Heart right ventricle (tissue), 16 donors: Measurements from ENCODE around the gene ZNF415. TPM values are rescaled to one million over a fixed set of nuclear protein-coding genes. Genes with fewer than 3 reads are reported as not detected.

Source experiments
- ATAC-seq, 8 donors: fragments of 200-7000 bp; cut with Tn5 transposase; one replicate each; pipeline ENCODE4 v1.9.1; 2020; ENCODE audit warnings: mild to moderate bottlenecking in 8 of 8, moderate library complexity in 8 of 8, moderate number of reproducible peaks in 1 of 8
- DNase-seq, 2 donors: peaks; one replicate each; pipeline ENCODE4 v3.0.0-alpha.2; 2020
- H3K27ac ChIP-seq, 10 donors: fragments of 200-600 bp; sonication (generic) in 2 of 10; one replicate each; pipeline versions ENCODE4 v1.5.0 to v1.8.0; 2020 to 2022; ENCODE audit warnings: mild to moderate bottlenecking in 3 of 10
- H3K27me3 ChIP-seq, 7 donors: fragments of 200-600 bp; one replicate each; pipeline ENCODE4 v1.8.0; 2021 to 2022; ENCODE audit warnings: mild to moderate bottlenecking in 2 of 7
- H3K36me3 ChIP-seq, 9 donors: fragments of 200-600 bp; sonication (generic) in 1 of 9; one replicate each; pipeline versions ENCODE4 v1.5.0 to v1.8.0; 2020 to 2022; ENCODE audit warnings: mild to moderate bottlenecking in 2 of 9
- H3K4me1 ChIP-seq, 9 donors: fragments of 200-600 bp; sonication (generic) in 1 of 9; one replicate each; pipeline versions ENCODE4 v1.5.0 to v1.8.0; 2020 to 2022; ENCODE audit warnings: mild to moderate bottlenecking in 4 of 9
- H3K4me3 ChIP-seq, 10 donors: fragments of 200-600 bp; sonication (generic) in 2 of 10; one replicate each; pipeline versions ENCODE4 v1.5.0 to v1.8.0; 2020 to 2022; ENCODE audit warnings: mild to moderate bottlenecking in 7 of 10, moderate library complexity in 2 of 10
- H3K9me3 ChIP-seq, 11 donors: fragments of 200-600 bp in 10 of 11; sonication (generic) in 2 of 11; one replicate each; pipeline versions ENCODE4 v1.5.0 to v1.8.0; 2013 to 2022; ENCODE audit warnings: mild to moderate bottlenecking in 2 of 11, control low read depth in 1 of 11, moderate library complexity in 1 of 11
- WGBS, 2 donors: extraction: QIAGEN DNeasy Blood & Tissue Kit; methylation state at CpG; one replicate each; pipeline ENCODE4 v1.1.7; 2013; ENCODE audit warnings: inconsistent platforms in 1 of 2; 5-methylcytosine and 5-hydroxymethylcytosine counted together
- intact Hi-C, 10 donors: fragments of 100-400 bp; cut with DNase I; formaldehyde crosslinking; loops; one replicate each; pipeline versions ENCODE4 v1.11.1 to v1.14.2; 2022
- polyA plus RNA-seq, 2 donors: library from polyadenylated mRNA; stranded (reverse); fragments of 200-250 nt; gene quantifications; one replicate each; pipeline ENCODE4 v1.2.3, GENCODE V29; 2013
- total RNA-seq, 10 donors: library from RNA; stranded (reverse); fragmentation: NEBNext Ultra II Directional in 3 of 10; extraction: Animal tissue kit (Norgen Biotek cat#: 25700) in 3 of 10; gene quantifications; one replicate each; pipeline versions ENCODE4 v1.2.1 to v1.2.4, GENCODE V29; 2021 to 2023
- TF ChIP-seq, protein P1 (sequence below), 9 donors: fragments of 200-600 bp; sonication (generic) in 2 of 9; IDR thresholded peaks; one replicate each; pipeline versions ENCODE4 v1.5.0 to v1.8.0; 2021 to 2022; ENCODE audit warnings: antibody characterized with exemption in 9 of 9, mild to moderate bottlenecking in 5 of 9, moderate library complexity in 1 of 9
- donor health status: Arrhythmogenic right ventricular cardiomyopathy.
- donor health status: ischemic (EF 13 %, LVEDD 7.1; RV severe dilation, severe dysfunction).
- donor health status: healthy with polysubstance abuse.
- donor health status: DM: no; HTN: yes; CAD: no.
- donor health status: DM: no; HTN: no; CAD: no.
- donor health status: ischemic (EF 25% LVEDD 6.9; RV normal size, moderate dysfunction).
- donor health status: ischemic (EF 25% LVEDD 5.7; RV mildly dilated, moderate dysfunction).
- donor health status: healthy.
- donor health status: DM: yes; HTN: yes; CAD: no.
- donor health status: Ischemic cardiomyopathy.
- donor health status: ischemic (EF 35%, LVEDD 5.7; RV mildly dilated, moderate dysfunction).
- donor health status: nonischemic (EF 11% LVEDD 7.7; RV severe dilation, severe dysfunction).
- donor health status: DM: yes; HTN: yes; CAD: no.
- donor health status: PGD.
- donor health status: ischemic (EF 29% LVEDD 5.4; RV normal size, mild dysfunction).
- donor health status: nonischemic (EF 23%, LVEDD 6.1; RV moderate dilation, normal function).

The ZNF415 gene
- total and polyA plus RNA-seq, 12 donors: 9.5 to 32.5 (median 21.7) TPM

DNA sequence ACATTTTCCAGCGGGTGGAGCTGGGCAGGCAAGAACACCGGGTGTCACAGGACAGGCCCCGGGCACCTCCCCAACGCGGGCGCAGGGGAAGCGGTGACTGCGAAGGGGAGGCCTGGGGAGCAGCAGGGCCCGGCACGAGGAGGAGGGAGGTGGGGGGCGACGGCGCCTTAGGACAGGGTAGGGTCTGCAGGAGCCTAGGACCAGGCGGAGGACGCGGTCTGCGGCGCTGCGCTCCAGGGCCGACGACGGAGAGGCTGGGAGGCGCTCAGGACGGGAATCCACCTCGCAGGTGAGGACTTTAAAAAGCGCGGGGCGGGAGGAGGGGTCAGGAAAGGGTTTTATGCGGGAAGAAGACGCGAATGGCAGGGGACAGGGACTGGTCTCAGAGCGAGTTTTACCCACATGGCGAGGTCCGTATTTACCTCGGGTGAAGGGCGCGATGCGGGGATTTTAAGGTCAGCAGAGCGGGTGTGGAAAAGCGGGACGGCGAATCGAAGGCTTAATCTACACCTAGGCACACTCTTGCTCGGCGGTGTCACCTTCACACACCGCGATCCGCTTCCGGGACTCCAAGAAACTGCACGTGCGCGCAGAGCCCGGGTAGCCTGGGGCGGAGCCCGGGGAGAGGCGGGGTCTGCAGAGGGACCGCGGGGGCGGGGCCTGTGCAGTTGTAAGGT is 74.7 kb downstream of the ZNF415 start:
- TF ChIP-seq, protein P1, sequence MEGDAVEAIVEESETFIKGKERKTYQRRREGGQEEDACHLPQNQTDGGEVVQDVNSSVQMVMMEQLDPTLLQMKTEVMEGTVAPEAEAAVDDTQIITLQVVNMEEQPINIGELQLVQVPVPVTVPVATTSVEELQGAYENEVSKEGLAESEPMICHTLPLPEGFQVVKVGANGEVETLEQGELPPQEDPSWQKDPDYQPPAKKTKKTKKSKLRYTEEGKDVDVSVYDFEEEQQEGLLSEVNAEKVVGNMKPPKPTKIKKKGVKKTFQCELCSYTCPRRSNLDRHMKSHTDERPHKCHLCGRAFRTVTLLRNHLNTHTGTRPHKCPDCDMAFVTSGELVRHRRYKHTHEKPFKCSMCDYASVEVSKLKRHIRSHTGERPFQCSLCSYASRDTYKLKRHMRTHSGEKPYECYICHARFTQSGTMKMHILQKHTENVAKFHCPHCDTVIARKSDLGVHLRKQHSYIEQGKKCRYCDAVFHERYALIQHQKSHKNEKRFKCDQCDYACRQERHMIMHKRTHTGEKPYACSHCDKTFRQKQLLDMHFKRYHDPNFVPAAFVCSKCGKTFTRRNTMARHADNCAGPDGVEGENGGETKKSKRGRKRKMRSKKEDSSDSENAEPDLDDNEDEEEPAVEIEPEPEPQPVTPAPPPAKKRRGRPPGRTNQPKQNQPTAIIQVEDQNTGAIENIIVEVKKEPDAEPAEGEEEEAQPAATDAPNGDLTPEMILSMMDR (IDR thresholded peaks at IDR 0.05): no peak
- H3K4me1 ChIP-seq: peaks cover 0 to 13% (median 6%) of the 10 kb centered on the region in 9 donors
- H3K4me3 ChIP-seq: peak overlapping the region in 9 of 10 donors; percentile 18 to 45 (median 34)
- H3K27me3 ChIP-seq: peaks cover 0 to 16% (median 0%) of the 10 kb centered on the region in 7 donors
- DNase-seq (peak; percentile 11 to 35), ATAC-seq (peak; percentile 57 to 88 (median 78))
- intact Hi-C loops: no loop called here
- H3K36me3 ChIP-seq: no peaks in the 10 kb centered on the region
- H3K27ac ChIP-seq: no peak overlapping the region
- peaks cover 0 to 92% (median 6%) of the 10 kb centered on the region in 11 donors for H3K9me3 ChIP-seq
- 2 to 3% methylated on average over 59 of the region's 59 CpGs for WGBS, 2 donors

Other genes with a start within 250 kb of the ZNF415 start
- gene ZNF320, start 235.3 kb downstream of the ZNF415 start, total RNA-seq: 10 to 100 TPM in 1 of 10 donors, 1 to 10 TPM in 9; 6.3 to 16.3 (median 7.6) TPM
- 10 to 100 TPM in 1 of 2 donors, 1 to 10 TPM in 1; 2.7 to 10.0 TPM for gene ZNF320, start 235.3 kb downstream of the ZNF415 start, polyA plus RNA-seq
- 1 to 10 TPM in 9 of 10 donors, under 1 TPM in 1; 0.76 to 2.3 (median 1.4) TPM for gene ZNF888, start 209.5 kb downstream of the ZNF415 start, total RNA-seq
- gene ZNF888, start 209.5 kb downstream of the ZNF415 start, polyA plus RNA-seq: 1 to 10 TPM in 1 of 2 donors, under 1 TPM in 1; 0.70 to 1.6 TPM
- gene ZNF816, start 170.0 kb downstream of the ZNF415 start, total RNA-seq: 10 to 100 TPM in 1 of 10 donors, 1 to 10 TPM in 9; 3.8 to 11.8 (median 5.6) TPM
- 1 to 10 TPM; 1.6 to 1.9 TPM for gene ZNF816, start 170.0 kb downstream of the ZNF415 start, polyA plus RNA-seq
- gene ERVV-1, start 119.0 kb downstream of the ZNF415 start, total RNA-seq: under 1 TPM in 1 of 10 donors, not detected in 9; 0.19 TPM
- under 1 TPM in 1 of 2 donors, not detected in 1; 0.03 TPM for gene ERVV-1, start 119.0 kb downstream of the ZNF415 start, polyA plus RNA-seq
- not detected for gene ERVV-2, start 88.2 kb downstream of the ZNF415 start, total RNA-seq
- gene ERVV-2, start 88.2 kb downstream of the ZNF415 start, polyA plus RNA-seq: not detected
- 10 to 100 TPM in 9 of 10 donors, 1 to 10 TPM in 1; 9.8 to 22.9 (median 18.5) TPM for gene ZNF160, start 29.5 kb downstream of the ZNF415 start, total RNA-seq
- 10 to 100 TPM in 1 of 2 donors, 1 to 10 TPM in 1; 9.1 to 25.9 TPM for gene ZNF160, start 29.5 kb downstream of the ZNF415 start, polyA plus RNA-seq
- 10 to 100 TPM in 2 of 10 donors, 1 to 10 TPM in 8; 5.4 to 11.3 (median 7.2) TPM for gene ZNF347, start 26.1 kb upstream of the ZNF415 start, total RNA-seq
- 1 to 10 TPM; 2.0 to 3.2 TPM for gene ZNF347, start 26.1 kb upstream of the ZNF415 start, polyA plus RNA-seq
- gene ZNF665, start 60.4 kb upstream of the ZNF415 start, total RNA-seq: 1 to 10 TPM in 7 of 10 donors, under 1 TPM in 3; 0.75 to 3.3 (median 1.2) TPM
- 1 to 10 TPM; 1.5 to 1.6 TPM for gene ZNF665, start 60.4 kb upstream of the ZNF415 start, polyA plus RNA-seq
- 10 to 100 TPM; 16.9 to 28.0 (median 22.5) TPM for gene ZNF677, start 122.0 kb upstream of the ZNF415 start, total RNA-seq
- gene ZNF677, start 122.0 kb upstream of the ZNF415 start, polyA plus RNA-seq: 10 to 100 TPM in 1 of 2 donors, 1 to 10 TPM in 1; 7.9 to 14.3 TPM
- gene VN1R2, start 125.4 kb upstream of the ZNF415 start, total RNA-seq: not detected
- gene VN1R2, start 125.4 kb upstream of the ZNF415 start, polyA plus RNA-seq: not detected
- gene VN1R4, start 134.8 kb upstream of the ZNF415 start, total RNA-seq: not detected
- not detected for gene VN1R4, start 134.8 kb upstream of the ZNF415 start, polyA plus RNA-seq
- gene ZNF845, start 200.8 kb upstream of the ZNF415 start, total RNA-seq: 1 to 10 TPM; 2.7 to 4.9 (median 3.8) TPM
- 1 to 10 TPM; 1.3 to 2.2 TPM for gene ZNF845, start 200.8 kb upstream of the ZNF415 start, polyA plus RNA-seq
- 1 to 10 TPM; 2.1 to 4.8 (median 3.7) TPM for gene ZNF525, start 232.8 kb upstream of the ZNF415 start, total RNA-seq
- gene ZNF525, start 232.8 kb upstream of the ZNF415 start, polyA plus RNA-seq: 1 to 10 TPM; 2.1 to 3.3 TPM